ENCODE data around the gene SLC35F1.

DNA sequence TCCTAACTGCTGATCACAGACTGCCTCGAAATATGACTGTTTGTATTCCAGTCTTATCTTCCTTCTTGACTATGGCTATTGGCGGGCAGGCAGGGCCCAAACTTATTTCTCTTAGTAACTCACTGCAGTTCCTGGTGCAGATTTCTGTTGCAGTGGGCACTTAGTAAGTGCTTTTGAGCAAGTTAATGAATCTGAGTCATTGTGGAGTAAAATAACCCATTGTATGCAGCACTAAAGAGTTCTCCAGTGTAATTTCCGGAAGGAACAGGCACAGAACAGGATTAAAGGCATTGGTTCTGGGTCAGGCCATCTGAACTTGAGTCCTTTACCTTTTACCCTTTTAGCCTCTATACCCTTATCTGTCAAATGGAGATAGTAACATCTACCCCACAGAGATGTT lies 23.6 kb downstream of the SLC35F1 start:
- TF ChIP-seq, protein P1, sequence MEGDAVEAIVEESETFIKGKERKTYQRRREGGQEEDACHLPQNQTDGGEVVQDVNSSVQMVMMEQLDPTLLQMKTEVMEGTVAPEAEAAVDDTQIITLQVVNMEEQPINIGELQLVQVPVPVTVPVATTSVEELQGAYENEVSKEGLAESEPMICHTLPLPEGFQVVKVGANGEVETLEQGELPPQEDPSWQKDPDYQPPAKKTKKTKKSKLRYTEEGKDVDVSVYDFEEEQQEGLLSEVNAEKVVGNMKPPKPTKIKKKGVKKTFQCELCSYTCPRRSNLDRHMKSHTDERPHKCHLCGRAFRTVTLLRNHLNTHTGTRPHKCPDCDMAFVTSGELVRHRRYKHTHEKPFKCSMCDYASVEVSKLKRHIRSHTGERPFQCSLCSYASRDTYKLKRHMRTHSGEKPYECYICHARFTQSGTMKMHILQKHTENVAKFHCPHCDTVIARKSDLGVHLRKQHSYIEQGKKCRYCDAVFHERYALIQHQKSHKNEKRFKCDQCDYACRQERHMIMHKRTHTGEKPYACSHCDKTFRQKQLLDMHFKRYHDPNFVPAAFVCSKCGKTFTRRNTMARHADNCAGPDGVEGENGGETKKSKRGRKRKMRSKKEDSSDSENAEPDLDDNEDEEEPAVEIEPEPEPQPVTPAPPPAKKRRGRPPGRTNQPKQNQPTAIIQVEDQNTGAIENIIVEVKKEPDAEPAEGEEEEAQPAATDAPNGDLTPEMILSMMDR (IDR thresholded peaks at IDR 0.05; ENCODE audit: low read depth, low read length), result no peak
- TF ChIP-seq EZH2phosphoT487 (IDR thresholded peaks at IDR 0.05; ENCODE audit: low read depth), result no peak
